Stimulated activated CD8-positive, alpha-beta memory T cell treated with anti-CD3 and anti-CD28 coated beads, Interleukin-4, amount 100 ng/mL, for 4 hours (primary cell): ENCODE data around the gene SLC13A2.

Experiments
- DNase-seq, 2 donors: peaks; one replicate each; pipeline ENCODE4 v3.0.0-alpha.2; 2020; ENCODE audit warnings: low read depth in 2 of 2, low spot score in 1 of 2

SLC13A2 gene

DNA sequence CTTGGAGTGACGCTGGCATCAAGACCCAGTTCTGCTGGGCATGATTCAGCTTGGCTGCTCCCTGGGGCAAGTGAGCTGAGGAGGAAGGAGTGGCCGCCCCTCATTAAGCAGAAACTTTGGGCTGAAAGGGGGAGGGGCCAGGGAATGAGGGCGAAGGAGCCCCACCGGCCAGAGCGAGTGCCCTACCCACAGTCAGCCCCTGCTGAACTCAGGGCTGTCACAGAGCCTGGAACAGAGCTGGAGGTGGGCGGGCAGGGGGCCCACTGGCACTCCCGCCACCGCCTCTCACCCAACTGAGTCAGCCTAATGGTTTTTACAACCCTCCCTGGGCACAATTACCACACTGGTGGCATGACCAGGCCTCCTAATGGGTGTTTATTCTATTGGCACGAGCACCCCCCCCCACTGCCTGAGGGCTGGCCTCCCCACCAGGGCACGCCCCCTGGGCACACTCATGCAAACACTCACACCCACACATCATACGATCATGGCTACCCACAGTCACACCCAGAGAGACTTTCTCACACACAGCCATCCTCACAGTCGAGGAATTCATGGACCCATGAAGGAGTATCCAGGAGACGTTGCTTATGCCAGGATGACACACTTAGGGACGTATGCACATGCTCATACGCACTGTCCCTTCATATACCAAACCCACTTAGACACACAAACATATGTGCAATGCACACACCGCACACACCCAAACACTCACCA is 59.8 kb downstream of the SLC13A2 start:
- no peak for DNase-seq

DNA sequence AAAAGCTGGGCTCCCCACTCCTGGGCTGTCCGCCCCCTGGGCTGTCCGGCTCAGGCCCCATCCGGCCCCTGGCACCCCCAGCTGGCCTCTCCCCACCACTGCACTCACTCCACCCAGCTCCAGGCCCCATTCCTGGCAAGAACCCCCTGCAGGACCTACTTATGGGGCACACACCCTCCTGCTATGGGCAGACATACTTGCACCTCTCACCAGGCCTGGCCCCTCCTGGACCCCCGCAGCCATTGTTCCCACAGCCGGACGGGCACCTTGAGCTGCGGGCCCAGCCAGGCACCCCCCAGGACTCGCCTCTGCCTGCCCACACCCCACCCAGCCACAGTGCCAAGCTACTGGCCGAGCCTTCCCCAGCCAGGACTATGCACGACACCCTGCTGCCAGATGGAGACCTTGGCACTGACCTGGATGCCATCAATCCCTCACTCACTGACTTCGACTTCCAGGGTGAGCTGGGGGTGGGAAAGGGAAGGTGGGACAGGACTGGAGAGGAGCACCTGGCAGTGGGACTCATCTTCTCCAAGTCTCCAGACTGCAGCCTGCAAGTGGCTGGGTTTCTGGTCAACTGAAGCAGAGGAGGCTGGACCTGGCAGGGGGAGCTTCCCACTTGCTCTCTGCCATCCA is 61.4 kb downstream of the SLC13A2 start:
- no peak for DNase-seq

DNA sequence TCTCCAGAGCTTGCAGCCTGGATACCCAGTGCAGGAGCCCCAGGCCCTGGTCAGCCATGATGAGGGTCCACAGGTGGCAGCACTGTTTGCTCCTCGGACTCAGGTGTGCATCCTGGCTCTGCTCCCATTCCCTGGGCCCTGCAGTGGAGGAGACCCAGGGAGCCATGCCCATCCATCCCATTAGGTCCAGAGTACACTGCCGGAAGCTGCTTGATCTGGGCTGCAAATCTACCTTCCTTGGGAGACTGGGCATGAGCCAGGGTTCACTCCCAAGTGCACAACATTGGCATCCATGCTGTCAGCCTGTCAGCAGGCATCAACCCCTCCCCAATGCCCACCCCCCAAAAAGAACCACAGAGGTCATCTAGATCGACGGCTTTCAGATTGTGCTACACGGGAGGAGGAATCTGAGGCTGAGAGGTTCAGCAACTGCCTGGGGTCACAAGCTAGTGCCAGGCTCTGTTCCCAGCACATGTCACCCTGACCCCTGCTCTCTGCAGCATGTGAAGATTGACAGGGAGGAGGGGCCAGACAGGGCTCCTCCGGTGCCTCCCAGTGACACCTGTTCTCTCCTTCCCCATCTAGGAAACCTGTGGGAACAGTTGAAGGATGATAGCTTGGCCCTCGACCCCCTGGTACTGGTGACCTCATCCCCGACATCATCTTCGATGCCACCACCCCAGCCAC is 63.2 kb downstream of the SLC13A2 start:
- DNase-seq = no peak

DNA sequence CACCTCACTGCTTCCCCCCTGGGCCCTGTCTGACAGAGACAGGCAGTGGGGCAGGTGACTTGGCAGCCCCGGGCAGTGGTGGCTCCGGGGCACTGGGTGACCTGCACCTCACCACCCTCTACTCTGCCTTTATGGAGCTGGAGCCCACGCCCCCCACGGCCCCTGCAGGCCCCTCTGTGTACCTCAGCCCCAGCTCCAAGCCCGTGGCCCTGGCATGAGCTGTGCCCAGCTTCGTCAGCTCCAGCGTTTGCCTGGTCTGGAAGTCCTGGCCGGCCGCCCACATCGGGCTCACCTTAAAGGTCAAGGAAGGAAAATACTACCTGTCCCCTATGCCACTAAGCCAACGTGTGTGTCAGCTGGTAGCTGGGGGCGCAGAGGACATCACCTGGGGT is 63.8 kb downstream of the SLC13A2 start:
- no peak for DNase-seq

DNA sequence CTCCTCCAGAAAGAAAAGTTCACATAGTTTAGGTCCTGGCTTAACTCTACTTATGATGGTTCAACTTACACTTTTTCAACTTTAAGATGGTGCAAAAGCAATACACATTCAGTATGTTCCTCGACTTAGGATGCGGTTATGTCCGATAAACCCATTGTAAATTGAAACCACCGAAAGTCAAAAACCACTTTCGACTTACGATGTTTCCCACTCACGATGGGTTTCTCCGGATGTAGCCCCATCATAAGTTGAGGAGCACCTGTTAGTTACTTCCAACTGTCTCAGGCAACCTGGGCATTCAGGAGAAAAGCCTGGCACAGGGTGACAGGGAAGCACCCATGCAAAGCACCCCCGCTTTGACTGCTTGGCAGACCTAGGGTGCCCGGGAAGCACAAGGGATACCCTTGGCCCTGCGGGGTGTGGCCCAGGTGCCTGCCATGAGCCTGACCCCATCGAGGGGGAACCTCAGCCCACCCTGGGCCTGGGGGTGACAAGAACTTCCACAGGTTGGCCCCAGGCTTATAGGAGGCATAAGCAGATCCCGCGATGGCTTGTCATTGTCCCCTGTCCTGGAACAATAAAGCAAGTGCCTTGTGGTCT is 65.0 kb downstream of the SLC13A2 start:
- DNase-seq = no peak

DNA sequence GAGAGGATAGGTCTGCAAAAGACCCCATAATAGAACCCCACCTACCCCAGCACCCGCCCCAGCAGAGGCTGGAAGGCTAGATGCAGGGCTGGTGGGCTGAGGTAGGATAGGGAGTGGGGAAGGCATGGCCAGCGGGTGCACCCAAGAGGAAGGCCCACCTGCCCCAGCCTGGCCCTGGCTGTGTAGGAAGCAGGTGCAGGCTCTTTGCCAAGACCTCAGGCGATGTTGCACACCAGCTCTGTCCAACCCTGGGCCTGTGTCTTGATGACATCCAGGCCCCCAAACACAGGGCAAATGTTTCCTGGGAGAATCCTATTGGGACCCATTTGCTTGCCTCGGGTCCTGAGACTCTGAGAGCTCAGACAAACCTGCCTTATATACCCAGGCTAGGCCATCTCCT is 66.8 kb downstream of the SLC13A2 start:
- no peak for DNase-seq

DNA sequence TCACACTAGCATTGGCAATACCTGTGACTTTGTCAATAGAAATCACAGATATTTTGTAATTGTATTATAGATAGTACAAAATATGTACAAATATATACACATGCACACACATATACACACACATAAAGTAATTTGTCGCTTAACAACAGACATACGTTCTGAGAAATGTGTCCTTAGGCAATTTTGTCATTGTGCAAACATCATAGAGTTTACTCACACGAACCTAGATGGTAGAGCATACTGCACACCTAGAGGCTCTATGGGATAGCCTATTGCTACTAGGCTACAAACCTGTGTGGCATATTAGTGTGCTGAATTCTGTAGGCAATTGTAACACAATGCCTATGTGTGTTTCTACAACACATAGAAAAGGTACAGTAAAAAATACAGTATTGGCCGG is 68.0 kb downstream of the SLC13A2 start:
- no peak for DNase-seq

DNA sequence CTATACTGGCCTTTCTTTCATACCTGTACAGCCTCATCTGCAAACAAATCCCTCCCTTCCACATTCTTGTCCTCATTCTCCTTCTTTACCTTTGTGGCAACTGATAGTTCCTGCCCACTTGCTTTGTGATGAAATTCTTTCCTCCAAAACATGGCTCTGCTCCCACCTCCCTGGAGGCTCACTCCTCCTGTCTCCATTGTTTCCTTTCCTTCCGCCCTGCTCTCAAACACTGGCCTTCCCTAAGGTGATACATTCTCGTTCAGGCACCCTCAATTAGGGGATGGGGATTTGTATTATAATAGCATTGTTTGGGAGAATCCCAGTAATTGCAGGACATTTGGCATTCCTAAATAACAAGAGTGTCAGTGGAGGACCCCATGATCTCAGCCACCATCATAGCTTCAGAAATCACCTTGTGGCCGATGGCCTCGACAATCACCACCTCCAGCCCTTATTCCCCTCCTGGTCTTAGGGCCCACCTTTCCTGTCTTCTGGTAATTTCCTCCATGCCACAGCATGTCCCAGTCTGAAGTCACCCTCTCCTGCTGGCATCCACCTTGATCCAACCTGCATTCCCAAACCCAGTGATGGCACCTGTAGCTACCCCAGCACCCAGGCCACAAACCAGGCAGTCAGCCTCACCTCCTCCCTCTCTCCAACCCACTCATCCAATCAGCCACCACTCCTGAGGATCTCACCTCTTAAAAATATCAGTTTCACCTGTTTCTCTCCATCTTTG is 71.1 kb downstream of the SLC13A2 start:
- DNase-seq = no peak

DNA sequence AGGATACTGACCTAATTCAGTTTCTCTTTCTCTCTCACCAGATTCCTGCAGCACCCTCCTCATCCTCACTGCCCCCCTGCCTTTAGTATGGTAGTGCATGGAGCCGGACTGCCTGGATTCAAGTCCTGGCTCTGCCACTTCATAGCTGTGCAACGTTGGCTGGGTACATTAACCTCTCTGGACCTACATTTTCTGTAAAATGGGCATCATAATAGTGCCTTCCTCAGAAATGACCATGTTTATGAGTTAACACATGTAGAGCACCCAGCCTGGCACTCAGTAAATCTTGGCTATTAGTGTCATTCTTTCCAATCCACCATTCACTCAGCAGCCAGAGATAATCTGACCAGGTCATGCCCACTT is 71.7 kb downstream of the SLC13A2 start:
- DNase-seq = no peak

DNA sequence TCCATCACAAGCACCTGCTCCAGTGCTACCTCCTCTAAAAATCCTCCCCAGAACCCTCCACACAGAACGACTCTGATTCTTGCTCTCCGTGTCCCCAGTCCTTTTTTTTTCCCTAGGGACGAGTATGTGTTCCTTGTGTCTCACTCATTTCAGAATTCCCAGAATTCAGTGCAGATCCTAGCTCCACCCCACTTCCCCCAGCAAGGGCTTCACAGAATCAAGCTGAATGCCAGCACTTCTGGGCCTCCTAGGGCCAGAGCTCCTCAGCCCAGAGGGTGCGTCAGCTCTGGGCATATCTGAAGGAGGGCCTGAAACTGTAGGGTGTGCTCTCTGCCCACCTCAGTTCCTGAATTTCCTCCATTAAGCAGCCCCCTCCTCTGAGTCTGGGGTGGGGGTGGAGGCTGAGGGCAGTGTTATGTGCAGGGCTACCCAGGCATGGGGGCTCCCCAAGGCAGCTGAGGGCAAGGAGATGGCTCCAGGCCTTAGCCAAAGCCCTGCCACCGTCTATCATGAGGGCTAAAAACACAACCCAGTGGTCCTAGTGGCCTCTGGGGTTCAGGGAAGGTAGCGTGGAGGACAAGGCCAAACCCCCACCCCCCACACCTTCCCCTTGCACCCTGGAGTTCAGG is 72.5 kb downstream of the SLC13A2 start:
- no peak for DNase-seq

DNA sequence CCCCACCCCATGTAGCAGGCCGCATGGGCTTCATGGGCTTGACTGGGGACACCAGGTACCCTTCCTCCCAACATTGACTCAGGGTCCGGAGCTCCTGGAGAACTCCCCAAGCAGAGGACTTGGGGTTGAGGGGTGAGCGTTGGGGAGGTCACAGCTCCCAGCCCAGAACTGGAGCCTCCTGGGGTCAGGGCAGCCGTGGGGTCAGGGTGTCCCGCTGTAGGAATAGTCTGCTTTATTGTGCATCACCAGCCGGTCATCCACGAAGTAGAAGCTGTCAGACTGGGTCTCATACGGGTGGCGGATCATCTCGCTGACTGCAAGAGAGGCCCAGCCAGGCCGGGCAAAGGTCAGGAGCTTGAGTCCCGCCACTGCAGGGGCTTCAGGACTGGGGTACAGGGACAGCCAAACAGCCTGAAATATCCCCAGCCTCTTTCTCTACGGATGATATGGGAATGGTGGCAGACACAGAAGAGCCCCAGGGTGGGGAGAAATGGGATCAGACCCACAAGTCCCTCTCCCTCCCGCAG is 73.7 kb downstream of the SLC13A2 start:
- no peak for DNase-seq
